ENCODE data around the gene FBN1.

FBN1 gene

GRCh38 chr15:48550822-48551525 is 94.5 kb downstream of the FBN1 start:
- H3K27ac Mint-ChIP-seq, result no peak overlapping the region

GRCh38 chr15:48548455-48548854 is 97.1 kb downstream of the FBN1 start:
- Mint-ChIP-seq H3K27ac (no peak overlapping the region), H3K4me1 (ENCODE audit: low read depth) (no peaks in the 10 kb centered on the region), H3K36me3 (ENCODE audit: low read depth) (no peaks in the 10 kb centered on the region), H3K27me3 (no peaks in the 10 kb centered on the region), H3K9me3 (no peaks in the 10 kb centered on the region), H3K4me3 (no peak overlapping the region)
- no peak for DNase-seq

More at GRCh38 chr15:48550822-48551525, 94.5 kb downstream of the FBN1 start:
- Mint-ChIP-seq H3K36me3 (ENCODE audit: low read depth) (no peaks in the 10 kb centered on the region), H3K27me3 (no peaks in the 10 kb centered on the region), H3K4me3 (no peak overlapping the region), H3K9me3 (no peaks in the 10 kb centered on the region), H3K4me1 (ENCODE audit: low read depth) (no peaks in the 10 kb centered on the region)
- no peak for DNase-seq

- Mint-ChIP-seq H3K27ac (no peak overlapping the region), H3K9me3 (no peaks in the 10 kb centered on the region), H3K36me3 (ENCODE audit: low read depth) (no peaks in the 10 kb centered on the region), H3K4me3 (no peak overlapping the region), H3K27me3 (no peaks in the 10 kb centered on the region), H3K4me1 (ENCODE audit: low read depth) (no peaks in the 10 kb centered on the region)
- DNase-seq, result no peak
These were observed 98.2 kb downstream of the FBN1 start for GRCh38 chr15:48547286-48547685.

- H3K4me1 Mint-ChIP-seq (ENCODE audit: low read depth), result no peaks in the 10 kb centered on the region
- no peaks in the 10 kb centered on the region for H3K9me3 Mint-ChIP-seq
- H3K36me3 Mint-ChIP-seq (ENCODE audit: low read depth), result no peaks in the 10 kb centered on the region
- H3K4me3 Mint-ChIP-seq, result no peak overlapping the region
- H3K27ac Mint-ChIP-seq, result no peak overlapping the region
- peaks cover 3% of the 10 kb centered on the region for H3K27me3 Mint-ChIP-seq
- no peak for DNase-seq
These were observed 99.2 kb downstream of the FBN1 start for GRCh38 chr15:48546296-48546695.

- Mint-ChIP-seq H3K36me3 (ENCODE audit: low read depth) (no peaks in the 10 kb centered on the region), H3K4me1 (ENCODE audit: low read depth) (no peaks in the 10 kb centered on the region), H3K9me3 (no peaks in the 10 kb centered on the region), H3K4me3 (no peak overlapping the region), H3K27me3 (peaks cover 3% of the 10 kb centered on the region), H3K27ac (no peak overlapping the region)
- no peak for DNase-seq
These were observed 100.7 kb downstream of the FBN1 start for GRCh38 chr15:48544778-48545177.

GRCh38 chr15:48541341-48542278 is 103.9 kb downstream of the FBN1 start:
- H3K27me3 Mint-ChIP-seq, result peaks cover 3% of the 10 kb centered on the region
- H3K4me3 Mint-ChIP-seq, result no peak overlapping the region
- no peaks in the 10 kb centered on the region for H3K4me1 Mint-ChIP-seq (ENCODE audit: low read depth)
- no peaks in the 10 kb centered on the region for H3K36me3 Mint-ChIP-seq (ENCODE audit: low read depth)
- DNase-seq, result no peak
- no peaks in the 10 kb centered on the region for H3K9me3 Mint-ChIP-seq
- no peak overlapping the region for H3K27ac Mint-ChIP-seq

- Mint-ChIP-seq H3K27me3 (peaks cover 3% of the 10 kb centered on the region), H3K4me3 (no peak overlapping the region), H3K4me1 (ENCODE audit: low read depth) (no peaks in the 10 kb centered on the region), H3K27ac (no peak overlapping the region), H3K36me3 (ENCODE audit: low read depth) (no peaks in the 10 kb centered on the region), H3K9me3 (no peaks in the 10 kb centered on the region)
- no peak for DNase-seq
These were observed 104.8 kb downstream of the FBN1 start for GRCh38 chr15:48540756-48541155.

GRCh38 chr15:48538941-48539340 is 106.6 kb downstream of the FBN1 start:
- Mint-ChIP-seq H3K27me3 (peaks cover 3% of the 10 kb centered on the region), H3K27ac (no peak overlapping the region), H3K36me3 (ENCODE audit: low read depth) (no peaks in the 10 kb centered on the region), H3K9me3 (no peaks in the 10 kb centered on the region), H3K4me1 (ENCODE audit: low read depth) (no peaks in the 10 kb centered on the region), H3K4me3 (no peak overlapping the region)
- DNase-seq, result no peak

GRCh38 chr15:48537271-48538113 is 108.0 kb downstream of the FBN1 start:
- H3K36me3 Mint-ChIP-seq (ENCODE audit: low read depth), result no peaks in the 10 kb centered on the region
- H3K27ac Mint-ChIP-seq, result no peak overlapping the region
- H3K9me3 Mint-ChIP-seq, result no peaks in the 10 kb centered on the region
- peaks cover 3% of the 10 kb centered on the region for H3K27me3 Mint-ChIP-seq
- no peak overlapping the region for H3K4me3 Mint-ChIP-seq
- no peak for DNase-seq
- H3K4me1 Mint-ChIP-seq (ENCODE audit: low read depth), result no peaks in the 10 kb centered on the region

GRCh38 chr15:48536681-48537091 is 108.8 kb downstream of the FBN1 start:
- H3K27me3 Mint-ChIP-seq, result no peaks in the 10 kb centered on the region
- H3K27ac Mint-ChIP-seq, result no peak overlapping the region
- DNase-seq, result no peak
- H3K4me1 Mint-ChIP-seq (ENCODE audit: low read depth), result no peaks in the 10 kb centered on the region
- H3K36me3 Mint-ChIP-seq (ENCODE audit: low read depth), result no peaks in the 10 kb centered on the region
- no peak overlapping the region for H3K4me3 Mint-ChIP-seq
- H3K9me3 Mint-ChIP-seq, result no peaks in the 10 kb centered on the region

GRCh38 chr15:48533982-48534381 is 111.5 kb downstream of the FBN1 start:
- Mint-ChIP-seq H3K36me3 (ENCODE audit: low read depth) (no peaks in the 10 kb centered on the region), H3K4me1 (ENCODE audit: low read depth) (no peaks in the 10 kb centered on the region), H3K27me3 (no peaks in the 10 kb centered on the region), H3K9me3 (no peaks in the 10 kb centered on the region), H3K4me3 (no peak overlapping the region), H3K27ac (no peak overlapping the region)
- DNase-seq, result no peak

- no peaks in the 10 kb centered on the region for H3K4me1 Mint-ChIP-seq (ENCODE audit: low read depth)
These were observed 112.6 kb downstream of the FBN1 start for GRCh38 chr15:48532946-48533345.

GRCh38 chr15:48530528-48530927 is 115.0 kb downstream of the FBN1 start:
- no peaks in the 10 kb centered on the region for H3K9me3 Mint-ChIP-seq
- no peak for DNase-seq
- no peaks in the 10 kb centered on the region for H3K36me3 Mint-ChIP-seq (ENCODE audit: low read depth)
- H3K4me1 Mint-ChIP-seq (ENCODE audit: low read depth), result no peaks in the 10 kb centered on the region
- H3K27ac Mint-ChIP-seq, result no peak overlapping the region
- H3K4me3 Mint-ChIP-seq, result no peak overlapping the region
- no peaks in the 10 kb centered on the region for H3K27me3 Mint-ChIP-seq

More at GRCh38 chr15:48532946-48533345, 112.6 kb downstream of the FBN1 start:
- Mint-ChIP-seq H3K9me3 (no peaks in the 10 kb centered on the region), H3K27me3 (no peaks in the 10 kb centered on the region), H3K27ac (no peak overlapping the region), H3K36me3 (ENCODE audit: low read depth) (no peaks in the 10 kb centered on the region), H3K4me3 (no peak overlapping the region)
- DNase-seq, result no peak

GRCh38 chr15:48528921-48529320 is 116.6 kb downstream of the FBN1 start:
- DNase-seq, result no peak
- no peaks in the 10 kb centered on the region for H3K27me3 Mint-ChIP-seq
- H3K27ac Mint-ChIP-seq, result no peak overlapping the region
- H3K4me1 Mint-ChIP-seq (ENCODE audit: low read depth), result no peaks in the 10 kb centered on the region
- no peak overlapping the region for H3K4me3 Mint-ChIP-seq
- H3K9me3 Mint-ChIP-seq, result no peaks in the 10 kb centered on the region
- no peaks in the 10 kb centered on the region for H3K36me3 Mint-ChIP-seq (ENCODE audit: low read depth)
